ENCODE measurements around the gene CTNNB1.

The CTNNB1 gene

DNA sequence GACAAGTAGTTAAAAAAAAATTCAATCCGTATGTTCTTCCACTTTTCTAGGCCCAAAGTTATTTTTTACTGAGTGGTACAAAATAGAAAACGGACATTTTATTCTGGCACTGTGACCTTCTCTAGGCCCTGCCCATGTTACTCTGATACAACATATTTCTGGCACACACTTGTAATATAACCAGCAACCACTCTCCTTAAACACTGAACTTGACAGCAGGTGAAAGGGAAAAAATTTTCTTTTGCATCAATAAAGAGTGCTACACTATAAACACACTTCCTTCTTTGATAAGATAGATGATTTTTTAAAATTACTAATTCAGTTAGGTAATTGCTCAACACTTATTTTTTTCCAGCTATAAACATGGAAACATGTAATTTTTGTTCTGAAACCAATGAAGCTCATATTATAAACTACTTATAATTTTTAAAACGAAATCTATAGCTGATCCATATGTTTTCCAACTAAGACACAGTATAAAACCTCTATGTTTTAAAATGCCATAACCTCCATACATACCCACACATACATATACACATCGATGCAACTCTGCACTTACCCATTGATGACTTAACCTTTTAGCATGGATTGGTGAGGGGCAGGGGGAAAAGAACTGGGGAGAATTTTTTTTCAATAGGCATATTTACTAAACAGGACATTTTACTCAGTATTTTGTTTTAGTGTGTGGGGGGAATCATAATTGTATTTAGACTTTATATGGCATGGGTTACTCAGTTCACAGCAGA is 5.3 kb upstream of the CTNNB1 start:
- no peak for DNase-seq

DNA sequence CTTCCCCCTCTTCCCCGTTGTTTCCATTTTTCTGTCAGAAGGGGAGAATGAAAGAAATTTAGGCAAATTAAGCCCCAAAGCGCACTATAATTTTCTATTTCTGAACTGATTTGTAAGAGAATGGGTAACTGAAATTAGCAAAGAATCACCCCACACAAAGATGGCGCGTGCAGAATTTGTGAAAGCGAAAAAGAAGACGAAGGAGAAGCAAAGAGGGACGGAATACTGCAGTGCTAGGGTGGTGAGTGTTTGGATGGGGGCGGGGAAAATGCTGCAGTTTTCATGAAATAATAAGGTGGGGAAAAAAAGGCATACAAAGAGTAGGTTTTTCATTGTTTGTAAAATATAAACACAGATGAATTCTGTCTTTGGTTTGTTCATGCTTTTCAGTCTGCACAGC is 4.6 kb upstream of the CTNNB1 start:
- no peak for DNase-seq

DNA sequence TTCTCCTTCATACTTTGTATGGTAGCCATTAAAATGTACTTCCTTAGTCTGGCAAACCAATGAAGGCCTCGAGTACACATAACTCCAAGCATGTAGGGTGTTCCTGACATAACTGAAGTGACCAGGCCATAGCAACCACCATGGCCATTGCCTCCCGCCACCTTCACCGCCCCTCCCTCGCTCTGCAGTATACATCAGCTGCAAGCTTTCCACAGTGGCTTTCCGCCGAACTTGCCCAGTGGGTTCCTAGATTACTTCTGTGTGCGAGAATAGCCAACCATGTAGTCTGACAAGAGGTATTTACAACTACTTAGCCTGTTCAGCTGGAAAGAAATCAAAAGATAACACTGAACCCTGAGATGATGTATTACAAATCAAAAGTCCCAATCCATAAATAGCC is 3.4 kb upstream of the CTNNB1 start:
- no peak for DNase-seq

DNA sequence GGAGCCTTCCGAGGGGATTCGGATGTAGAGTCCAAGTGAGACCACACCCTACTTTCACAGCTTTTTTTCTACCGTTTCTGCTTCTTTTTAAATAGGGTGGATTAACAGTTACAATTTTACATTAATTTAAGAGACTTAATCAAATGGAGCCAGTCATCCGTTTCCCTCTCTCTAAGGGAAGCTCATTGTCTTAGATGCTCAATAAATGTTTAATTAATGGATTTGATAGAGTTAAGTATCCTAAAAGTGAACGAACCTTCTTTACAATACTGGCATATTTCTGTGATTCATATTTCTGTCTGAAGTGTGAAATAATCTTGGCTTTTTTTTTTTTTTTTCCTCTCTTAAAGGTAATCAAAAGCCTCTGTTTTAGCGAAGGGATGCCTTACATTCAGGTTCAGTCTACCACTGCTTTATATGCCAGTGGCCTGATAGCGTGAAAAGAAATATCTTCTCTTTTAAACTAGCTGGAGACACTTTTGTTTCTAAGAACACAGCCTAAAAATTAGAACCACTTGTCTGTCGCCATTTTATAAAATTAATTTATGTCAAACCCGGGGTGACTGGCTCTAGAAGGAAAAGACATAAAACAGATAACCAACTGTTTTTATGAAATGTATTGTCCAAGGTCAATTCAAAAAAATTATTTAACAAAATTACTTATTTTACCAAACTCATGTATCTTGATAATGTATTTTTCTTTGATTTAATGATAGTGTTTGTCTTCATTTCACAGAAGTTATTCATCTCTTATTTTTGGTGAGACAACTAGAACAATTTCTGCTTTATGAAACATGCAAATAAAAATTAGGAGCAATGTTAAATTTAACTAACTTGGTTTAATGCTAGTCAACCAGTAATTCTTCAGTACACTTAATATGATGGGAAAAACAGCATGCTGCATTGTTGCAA is 2.5 kb upstream of the CTNNB1 start:
- no peak for DNase-seq

DNA sequence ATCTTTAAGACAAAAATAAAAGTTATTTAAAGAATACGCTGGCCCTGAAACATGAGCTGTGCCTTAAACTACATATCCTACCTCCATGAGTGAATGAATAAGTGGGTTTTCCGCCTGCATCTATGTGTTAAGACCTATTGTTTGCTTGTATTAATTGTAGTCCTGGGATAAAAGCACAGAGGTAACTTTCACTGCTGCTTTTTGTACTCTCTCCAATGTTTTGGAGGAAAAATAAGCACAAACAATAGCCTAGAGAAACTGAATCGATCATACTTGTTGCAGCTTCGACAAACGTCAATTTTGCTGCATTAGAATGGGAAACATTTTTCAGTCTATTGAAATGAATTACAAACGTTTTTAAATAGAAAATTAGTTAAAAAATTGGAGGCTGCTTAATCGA is 1.3 kb upstream of the CTNNB1 start:
- DNase-seq: no peak

DNA sequence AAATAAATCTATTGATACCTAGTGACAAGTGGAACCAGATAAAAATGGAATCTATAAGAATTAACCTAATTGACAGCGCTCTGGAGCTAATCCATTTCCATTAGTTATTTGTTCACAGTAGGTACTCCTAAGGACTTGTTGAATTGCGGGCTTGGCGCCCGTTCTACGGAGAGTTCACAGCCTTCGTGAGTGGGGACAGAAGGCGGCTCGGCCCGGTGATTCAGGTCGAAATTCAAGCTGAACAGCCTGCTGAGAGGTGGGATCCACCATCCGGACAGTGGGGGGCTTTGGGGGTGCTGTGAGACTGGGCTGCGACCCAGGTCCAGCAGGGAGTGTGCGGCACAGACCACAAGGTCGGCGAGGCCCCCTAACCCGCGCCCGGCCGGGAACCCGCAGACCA is 779 bp upstream of the CTNNB1 start:
- DNase-seq: no peak

DNA sequence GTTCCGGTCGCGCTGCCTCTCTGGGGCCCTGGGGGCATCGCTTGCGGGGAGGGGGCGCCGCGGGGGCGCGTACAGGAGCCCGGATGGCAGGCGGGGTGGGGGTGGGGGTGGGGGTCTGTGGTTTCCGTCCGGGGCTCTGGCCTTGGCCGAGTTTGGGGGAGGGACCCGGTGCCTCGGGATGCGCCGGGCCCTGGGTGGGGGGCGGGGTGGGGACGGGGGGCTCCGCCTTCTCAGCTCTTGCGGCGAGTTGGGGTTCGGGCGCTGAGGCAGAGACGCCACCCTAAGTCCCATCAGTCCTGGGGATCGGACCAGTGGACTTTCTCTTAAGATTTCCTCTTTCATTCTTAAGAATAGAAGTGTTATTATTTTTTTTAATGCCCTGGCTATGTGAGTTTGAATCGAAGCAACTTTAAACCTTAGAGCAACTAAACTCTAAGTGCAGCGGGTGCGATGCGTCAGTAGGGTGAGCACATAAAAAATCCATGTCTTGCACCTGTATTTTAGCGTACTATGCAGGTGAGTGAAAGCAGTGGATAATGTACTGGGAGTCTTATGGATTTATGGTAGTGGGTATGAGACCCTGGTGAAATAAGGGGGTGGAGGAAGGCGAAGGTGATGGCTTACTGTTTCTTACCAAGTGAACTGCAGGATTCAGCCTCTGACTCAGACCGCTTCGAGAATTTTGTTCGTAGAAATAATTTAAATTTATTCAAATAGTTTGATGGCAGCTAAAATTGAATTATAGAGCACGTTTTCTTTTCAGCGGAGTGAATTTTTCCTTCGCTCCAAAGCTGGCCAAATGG is 762 bp downstream of the CTNNB1 start:
- DNase-seq: peak in 1 of 2 experiments; percentile 32

DNA sequence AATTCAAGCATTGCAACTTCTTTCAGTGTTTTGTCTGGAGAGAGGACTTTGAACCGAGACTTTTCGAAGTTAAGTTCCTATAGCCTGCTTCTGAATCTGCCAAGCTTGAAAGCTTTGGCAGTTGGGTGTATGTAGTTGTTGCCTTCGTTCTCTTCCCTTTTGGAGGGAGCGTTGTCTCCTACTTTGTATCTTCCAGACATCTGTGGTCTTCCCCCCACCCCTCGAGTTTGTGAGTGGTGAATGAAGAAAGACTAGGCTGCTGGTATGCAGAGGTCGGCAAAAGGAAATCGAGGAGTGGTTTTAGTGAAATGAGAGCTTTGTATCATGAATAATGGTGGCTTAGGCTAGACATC is 1.3 kb downstream of the CTNNB1 start:
- peak in 1 of 2 experiments; percentile 21 for DNase-seq

DNA sequence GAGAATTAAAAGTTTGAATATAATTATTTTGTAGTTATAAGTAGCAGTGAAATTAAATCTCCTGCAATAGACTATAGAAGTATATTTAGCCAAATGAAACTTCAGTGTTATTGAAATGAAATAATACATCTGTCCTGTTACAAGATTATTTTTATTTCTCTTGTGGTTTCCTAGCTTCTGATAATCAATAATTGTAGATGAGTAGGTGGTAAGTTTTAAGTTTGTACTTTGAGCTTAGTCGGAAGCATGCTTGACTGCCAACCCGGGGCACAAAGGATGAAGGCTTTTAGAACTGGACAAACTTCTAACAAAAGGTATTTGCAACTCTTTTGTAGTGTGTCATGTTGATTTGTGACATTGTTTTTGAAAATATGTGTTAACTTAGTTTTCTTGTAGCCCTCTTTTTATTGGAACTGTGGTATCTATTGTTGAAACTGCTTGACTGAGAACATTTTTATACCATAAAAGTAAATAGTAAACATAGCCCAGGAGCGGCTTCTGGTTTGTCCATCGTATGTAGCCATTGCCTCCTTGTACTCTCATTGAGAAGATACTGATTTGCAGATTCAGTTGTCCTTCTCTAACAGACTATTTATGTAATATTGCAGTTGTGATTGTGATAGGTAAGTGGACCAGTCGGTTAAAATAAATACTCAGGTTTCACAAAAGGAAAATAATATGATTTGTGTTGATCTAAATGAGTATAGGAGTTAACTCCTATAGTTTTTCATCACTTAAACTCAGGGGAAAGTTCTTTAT is 2.9 kb downstream of the CTNNB1 start:
- DNase-seq: no peak

DNA sequence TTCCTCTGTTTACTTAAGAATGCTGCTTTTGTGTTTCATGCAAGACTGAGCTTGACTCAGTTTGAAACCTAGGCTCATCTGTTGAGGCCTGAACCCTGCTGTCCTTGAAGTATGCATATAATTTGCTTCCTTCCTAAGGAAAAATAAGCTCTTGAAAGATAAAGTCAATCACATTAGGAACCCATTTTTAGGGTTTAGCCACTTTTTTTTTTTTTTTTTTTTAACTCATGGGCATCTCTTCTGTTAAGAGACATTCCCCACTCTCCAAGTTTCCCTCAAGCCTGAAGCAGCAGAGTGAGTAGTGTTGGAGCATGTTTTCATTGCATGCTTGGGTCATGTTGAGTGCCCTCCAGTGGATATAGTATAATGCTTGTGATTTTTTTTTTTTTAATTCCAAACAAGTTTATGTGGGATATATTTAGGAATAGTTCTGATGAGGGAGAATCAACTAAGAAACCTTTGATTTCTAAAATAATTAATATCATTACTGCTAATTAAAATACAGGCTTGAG is 3.6 kb downstream of the CTNNB1 start:
- DNase-seq: peak in 1 of 2 experiments; percentile 68

DNA sequence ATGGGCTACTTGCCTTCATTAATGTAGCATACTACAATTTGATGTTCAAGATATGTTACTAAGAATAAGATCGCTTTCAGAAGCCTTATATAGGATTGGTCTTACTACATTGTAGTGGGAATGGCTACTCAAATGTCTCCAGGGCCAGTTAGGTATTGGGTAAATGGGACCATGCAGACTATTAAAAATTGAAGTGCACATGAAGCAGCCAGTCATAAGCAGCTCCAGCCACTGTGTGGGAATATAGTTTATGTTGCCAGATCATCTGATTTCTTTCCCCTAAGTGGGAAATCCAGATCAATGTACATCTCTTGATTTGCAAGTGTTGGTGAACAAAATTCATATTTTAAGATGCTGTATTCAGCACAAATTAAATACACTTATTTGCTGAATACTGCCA is 5.1 kb downstream of the CTNNB1 start:
- no peak for DNase-seq

DNA sequence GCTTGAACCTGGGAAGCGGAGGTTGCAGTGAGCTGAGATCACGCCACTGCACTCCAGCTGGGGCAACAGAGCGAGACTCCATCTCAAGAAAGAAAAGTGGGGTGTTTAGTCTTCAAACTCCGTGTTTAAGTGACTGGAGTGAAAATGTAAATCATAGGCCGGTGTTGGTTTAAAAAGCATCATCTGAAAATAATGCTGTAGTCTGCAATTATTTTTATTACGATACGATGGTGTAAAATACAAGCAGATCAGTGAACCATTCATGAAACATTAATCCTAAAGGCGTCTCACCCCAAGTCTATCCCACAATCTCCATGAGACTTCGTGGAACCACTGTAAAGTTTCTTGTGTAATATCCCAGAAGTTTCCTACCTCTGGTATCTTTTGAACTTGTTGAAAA is 6.3 kb downstream of the CTNNB1 start:
- no peak for DNase-seq

DNA sequence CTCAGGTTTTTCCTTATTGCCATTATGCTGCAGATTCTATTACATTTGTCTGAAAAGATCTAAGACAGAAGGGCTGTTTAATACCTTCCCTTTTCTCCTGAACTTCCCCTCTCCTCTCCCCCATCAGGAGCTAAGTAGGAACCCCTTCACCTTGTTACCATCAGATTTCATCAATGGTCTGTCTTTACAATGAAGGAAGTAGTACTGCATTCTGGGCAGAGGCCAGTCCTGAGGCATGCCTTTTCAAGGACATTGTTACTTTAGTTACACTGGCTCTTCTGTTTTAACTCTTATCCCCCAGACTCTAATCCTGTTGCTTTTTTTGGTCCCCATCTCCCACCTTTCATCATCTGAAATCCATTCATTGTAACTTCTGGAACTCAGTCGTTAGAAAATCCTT is 8.1 kb downstream of the CTNNB1 start:
- DNase-seq: no peak

DNA sequence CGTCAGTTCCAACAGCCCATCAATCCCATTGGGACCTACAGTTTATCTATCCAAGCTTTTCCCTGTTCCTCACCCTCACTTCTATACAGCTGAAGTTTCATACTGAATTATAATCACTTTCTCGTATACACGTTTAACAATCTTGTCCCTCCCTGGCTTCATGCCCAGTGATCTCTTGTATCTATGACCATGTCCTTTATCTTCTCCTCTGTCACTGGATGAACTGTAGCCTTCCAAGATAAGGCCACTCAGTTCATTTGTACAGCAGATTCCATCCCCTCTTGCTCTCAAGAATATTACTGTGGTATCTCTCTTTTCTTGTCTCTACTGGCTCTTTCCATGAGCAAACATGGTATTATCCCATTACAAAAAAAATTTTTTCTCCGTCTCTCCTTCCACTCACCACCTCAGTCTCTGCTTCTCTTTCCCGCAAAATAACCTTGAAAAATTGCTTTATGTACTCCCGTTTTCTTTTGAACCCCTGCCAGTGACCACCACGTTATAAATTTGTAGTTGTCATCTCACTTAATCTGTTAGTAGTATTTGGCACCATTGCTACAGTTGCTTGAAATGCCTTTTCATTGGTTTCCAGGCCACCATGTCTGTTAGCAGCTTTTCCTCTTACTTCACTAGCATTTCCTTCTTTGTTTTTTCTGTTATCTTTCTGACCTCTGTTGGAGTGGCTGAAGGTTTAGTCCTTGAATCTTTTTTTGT is 9.4 kb downstream of the CTNNB1 start:
- DNase-seq: no peak

DNA sequence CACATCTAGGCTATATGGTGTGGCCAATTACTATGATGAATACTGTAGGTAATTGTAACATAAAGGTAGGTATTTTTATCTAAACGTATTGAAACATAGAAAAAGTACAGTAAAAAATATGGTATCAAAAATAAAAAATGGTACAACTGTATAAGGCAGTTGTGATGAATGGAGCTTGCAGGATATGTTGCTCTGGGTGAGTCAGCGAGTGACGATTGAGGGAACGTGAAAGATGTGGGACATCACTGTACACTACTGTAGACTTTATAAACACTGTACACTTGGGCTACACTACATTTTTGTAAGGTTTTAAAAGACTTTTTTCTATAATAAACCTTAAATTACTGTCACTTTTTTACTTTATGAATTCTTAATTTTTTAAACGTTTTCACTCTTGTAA is 10.3 kb downstream of the CTNNB1 start:
- no peak for DNase-seq

DNA sequence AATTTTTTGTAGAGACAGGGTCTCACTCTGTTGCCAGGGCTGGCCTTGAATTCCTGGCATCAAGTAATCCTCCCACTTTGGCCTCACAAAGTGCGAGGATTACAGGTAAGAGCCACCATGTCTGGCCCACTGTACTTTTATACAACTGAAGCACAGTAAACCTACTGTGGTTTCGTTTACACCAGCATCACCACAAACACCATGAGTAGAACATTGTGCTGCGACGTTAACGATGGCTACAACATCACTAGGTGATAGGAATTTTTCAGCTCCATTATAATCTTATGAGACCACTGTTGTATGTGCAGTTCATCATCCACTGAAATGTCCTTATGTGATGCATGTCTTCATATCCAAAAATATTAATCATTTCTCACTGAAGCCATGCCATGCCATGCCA is 11.7 kb downstream of the CTNNB1 start:
- no peak for DNase-seq

DNA sequence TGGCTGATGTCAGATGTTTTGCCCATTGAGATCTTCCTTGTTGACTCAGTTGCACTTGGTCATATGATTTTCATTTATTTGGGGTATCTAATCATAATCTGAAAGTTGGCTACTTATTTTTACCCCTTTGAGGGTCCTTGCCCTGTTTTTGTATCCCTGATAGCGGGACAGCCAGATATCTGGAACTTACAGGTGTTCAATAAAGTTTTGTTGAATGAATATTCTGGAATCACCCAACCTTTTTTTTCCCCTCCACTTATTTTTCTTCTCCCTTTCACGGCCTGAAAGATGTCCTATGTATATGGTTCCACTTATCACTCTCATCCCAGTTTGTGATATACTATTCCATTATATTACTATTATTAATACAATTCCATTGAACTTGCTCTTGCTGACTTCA is 12.8 kb downstream of the CTNNB1 start:
- no peak for DNase-seq

DNA sequence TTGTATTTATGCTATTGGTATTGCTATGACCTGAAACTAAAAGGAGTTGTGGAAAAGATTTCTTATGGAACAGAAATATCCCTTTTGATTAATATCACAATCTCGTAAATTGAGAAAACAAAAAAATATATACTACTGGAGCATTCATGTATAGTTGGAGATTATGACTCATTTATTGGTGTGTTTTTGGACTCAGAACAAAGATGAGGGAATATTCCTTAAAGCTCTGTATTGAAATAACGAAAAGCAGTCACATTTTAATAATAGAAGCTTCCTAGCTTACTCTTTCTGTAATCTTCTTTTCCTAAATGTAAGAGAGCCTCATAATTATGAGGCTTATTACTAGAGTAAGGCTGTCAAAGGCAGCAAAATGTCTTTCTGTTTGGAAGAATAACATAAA is 14.3 kb downstream of the CTNNB1 start:
- no peak for DNase-seq

DNA sequence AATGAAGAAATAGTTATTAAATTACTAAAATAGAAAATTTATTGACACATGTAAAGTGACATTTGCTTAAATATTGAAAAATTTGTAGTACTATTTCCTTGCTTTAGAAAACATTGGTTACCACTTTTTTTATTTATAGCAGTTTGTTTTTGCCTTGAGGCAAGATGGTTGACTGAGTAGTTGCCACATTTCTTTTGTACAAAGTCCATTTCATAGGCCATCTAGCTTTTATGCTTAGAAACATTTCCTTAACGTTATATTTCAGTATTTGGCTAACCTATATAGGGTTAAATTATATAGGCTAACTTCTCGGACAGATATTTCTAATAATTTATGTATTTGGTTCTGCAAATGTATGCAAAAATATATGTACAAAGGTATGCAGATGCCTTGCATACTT is 17.1 kb downstream of the CTNNB1 start:
- DNase-seq: no peak

DNA sequence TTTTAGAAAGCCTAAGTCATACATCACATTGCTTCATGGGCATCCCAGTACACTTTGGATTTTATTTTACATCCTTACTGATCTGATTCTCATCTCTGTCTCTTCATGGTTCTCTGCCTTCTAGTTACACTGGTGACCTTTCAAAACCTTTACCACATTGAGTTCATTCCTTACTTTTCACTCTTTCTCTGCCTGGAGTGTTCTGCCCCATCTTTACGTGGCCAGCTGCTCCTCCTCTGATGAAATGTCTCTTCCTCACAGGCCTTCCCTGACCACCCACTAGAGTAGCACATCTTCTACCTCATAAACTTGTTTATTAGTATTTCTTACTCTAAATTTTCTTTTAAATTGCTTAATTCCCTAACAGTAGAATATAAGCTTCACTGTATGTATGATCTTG is 17.7 kb downstream of the CTNNB1 start:
- DNase-seq: no peak

DNA sequence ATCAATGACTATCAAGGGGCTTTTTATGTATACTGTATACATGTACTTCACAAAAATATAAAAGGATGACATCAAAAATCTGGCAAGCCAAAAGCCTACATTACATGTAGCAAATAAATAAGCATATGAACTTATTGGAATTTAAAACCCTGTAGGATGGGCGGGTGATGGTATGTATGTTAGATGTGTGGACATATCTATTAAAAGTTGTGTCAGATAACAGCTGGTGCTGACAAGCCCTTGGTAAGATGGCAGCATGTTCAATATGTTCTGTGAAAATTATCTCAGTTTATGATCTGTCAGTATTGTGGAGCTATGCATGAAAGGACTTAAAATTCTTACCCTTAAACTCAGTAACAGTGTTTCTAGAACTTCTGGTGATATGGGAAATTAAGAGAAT is 20.1 kb downstream of the CTNNB1 start:
- no peak for DNase-seq
